Liver (tissue), 3 donors: ENCODE measurements around the gene COL10A1.
A peak's percentile ranks its signal among the peaks of the same experiment; 100 is the strongest.

Experiments used
- HNF4A ChIP-seq, 2 donors: conservative IDR thresholded peaks; 2 replicates each; pipeline ENCODE4 v1.6.1; 2016; ENCODE audit warnings: antibody characterized with exemption in 2 of 2, mild to moderate bottlenecking in 2 of 2
- JUND ChIP-seq, 2 donors: IDR thresholded peaks; 2 replicates each; pipeline ENCODE4 v1.6.1; 2016; ENCODE audit warnings: antibody characterized with exemption in 2 of 2
- RAD21 ChIP-seq, 2 donors: IDR thresholded peaks; 2 replicates each; pipeline ENCODE4 v1.6.1; 2016; ENCODE audit warnings: antibody characterized with exemption in 2 of 2, mild to moderate bottlenecking in 2 of 2
- TAF1 ChIP-seq: conservative IDR thresholded peaks from 2 replicates; pipeline ENCODE4 v1.6.1; 2016; ENCODE audit warnings: antibody characterized with exemption, mild to moderate bottlenecking
- YY1 ChIP-seq: IDR thresholded peaks from 2 replicates; pipeline ENCODE4 v1.6.1; 2016; ENCODE audit warnings: antibody characterized with exemption, mild to moderate bottlenecking
- TF ChIP-seq, protein P1 (sequence below): fragments of 150-350 bp; IDR thresholded peaks from 2 replicates; pipeline ENCODE4 v1.5.1; 2017; ENCODE audit warnings: improper control_type of control experiment, low read depth, low read length; ENCODE audit not compliant: missing input control
- TF ChIP-seq, protein P2 (sequence below): IDR thresholded peaks from 2 replicates; pipeline ENCODE4 v1.6.1; 2016; ENCODE audit warnings: antibody characterized with exemption
- TF ChIP-seq, protein P3 (sequence below): IDR thresholded peaks from 2 replicates; pipeline ENCODE4 v1.6.1; 2016; ENCODE audit warnings: antibody characterized with exemption
- TF ChIP-seq, protein P4 (sequence below): IDR thresholded peaks from 2 replicates; pipeline ENCODE4 v1.6.1; 2016; ENCODE audit warnings: antibody characterized with exemption
- donor health status: healthy.
- donor health status: healthy.

DNA sequence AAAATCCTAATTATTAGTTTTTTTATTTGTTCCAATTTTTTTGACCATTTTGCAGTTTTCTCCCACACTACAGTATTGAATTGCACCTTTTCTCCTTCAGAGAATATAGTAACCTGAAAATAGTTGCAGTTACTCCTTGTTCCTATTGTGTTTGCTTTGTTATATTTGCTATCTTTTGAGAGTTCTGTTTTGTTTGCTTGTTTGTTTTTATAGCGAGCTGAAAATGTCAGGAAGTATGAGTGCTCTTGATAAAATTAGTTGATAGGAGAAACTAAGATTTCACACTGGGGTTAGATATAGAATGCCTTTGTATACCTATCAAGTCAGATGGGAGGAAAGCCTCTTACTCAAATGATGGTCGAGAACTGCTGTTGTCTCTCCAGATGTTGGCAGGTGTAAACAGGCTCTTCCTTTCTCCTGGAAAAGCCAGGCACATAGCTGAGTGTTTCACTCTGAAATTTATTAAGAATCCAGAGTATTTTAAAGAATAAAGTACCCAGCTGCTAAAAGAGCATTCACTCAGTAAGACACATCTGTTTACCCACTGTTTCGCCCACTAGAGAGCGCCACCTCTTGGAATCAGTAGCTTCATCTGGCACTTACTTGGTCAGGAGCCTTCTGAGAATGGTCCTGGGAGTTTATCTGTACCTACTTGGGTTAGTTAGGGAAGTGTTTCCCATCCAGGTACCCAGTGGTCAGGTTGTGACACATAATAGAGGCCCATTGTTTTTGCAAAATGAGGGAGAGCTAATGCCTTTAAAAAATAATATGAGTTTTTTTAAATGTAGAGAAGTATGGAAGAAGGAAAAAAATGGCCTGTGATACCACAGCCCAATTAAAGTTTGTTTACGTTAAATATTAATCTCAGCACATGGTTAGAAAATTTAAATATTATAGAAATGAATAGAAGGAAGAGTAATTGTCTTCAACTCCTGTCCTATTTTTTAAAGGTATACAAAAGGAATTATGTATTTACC, 14.1 kb downstream of the COL10A1 start:
- TF ChIP-seq, protein P1, sequence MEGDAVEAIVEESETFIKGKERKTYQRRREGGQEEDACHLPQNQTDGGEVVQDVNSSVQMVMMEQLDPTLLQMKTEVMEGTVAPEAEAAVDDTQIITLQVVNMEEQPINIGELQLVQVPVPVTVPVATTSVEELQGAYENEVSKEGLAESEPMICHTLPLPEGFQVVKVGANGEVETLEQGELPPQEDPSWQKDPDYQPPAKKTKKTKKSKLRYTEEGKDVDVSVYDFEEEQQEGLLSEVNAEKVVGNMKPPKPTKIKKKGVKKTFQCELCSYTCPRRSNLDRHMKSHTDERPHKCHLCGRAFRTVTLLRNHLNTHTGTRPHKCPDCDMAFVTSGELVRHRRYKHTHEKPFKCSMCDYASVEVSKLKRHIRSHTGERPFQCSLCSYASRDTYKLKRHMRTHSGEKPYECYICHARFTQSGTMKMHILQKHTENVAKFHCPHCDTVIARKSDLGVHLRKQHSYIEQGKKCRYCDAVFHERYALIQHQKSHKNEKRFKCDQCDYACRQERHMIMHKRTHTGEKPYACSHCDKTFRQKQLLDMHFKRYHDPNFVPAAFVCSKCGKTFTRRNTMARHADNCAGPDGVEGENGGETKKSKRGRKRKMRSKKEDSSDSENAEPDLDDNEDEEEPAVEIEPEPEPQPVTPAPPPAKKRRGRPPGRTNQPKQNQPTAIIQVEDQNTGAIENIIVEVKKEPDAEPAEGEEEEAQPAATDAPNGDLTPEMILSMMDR, result peak; percentile 11
- TF ChIP-seq YY1, result no peak
- TF ChIP-seq TAF1, result no peak
- TF ChIP-seq, protein P2, sequence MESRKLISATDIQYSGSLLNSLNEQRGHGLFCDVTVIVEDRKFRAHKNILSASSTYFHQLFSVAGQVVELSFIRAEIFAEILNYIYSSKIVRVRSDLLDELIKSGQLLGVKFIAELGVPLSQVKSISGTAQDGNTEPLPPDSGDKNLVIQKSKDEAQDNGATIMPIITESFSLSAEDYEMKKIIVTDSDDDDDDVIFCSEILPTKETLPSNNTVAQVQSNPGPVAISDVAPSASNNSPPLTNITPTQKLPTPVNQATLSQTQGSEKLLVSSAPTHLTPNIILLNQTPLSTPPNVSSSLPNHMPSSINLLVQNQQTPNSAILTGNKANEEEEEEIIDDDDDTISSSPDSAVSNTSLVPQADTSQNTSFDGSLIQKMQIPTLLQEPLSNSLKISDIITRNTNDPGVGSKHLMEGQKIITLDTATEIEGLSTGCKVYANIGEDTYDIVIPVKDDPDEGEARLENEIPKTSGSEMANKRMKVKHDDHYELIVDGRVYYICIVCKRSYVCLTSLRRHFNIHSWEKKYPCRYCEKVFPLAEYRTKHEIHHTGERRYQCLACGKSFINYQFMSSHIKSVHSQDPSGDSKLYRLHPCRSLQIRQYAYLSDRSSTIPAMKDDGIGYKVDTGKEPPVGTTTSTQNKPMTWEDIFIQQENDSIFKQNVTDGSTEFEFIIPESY, result no peak
- TF ChIP-seq, protein P3, sequence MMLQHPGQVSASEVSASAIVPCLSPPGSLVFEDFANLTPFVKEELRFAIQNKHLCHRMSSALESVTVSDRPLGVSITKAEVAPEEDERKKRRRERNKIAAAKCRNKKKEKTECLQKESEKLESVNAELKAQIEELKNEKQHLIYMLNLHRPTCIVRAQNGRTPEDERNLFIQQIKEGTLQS, result no peak
- peak; percentile 17 to 58 for TF ChIP-seq RAD21 (IDR thresholded peaks at IDR 0.05)
- no peak for TF ChIP-seq HNF4A (conservative IDR thresholded peaks at IDR 0.05)
- TF ChIP-seq, protein P4, sequence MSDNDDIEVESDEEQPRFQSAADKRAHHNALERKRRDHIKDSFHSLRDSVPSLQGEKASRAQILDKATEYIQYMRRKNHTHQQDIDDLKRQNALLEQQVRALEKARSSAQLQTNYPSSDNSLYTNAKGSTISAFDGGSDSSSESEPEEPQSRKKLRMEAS, result no peak
- TF ChIP-seq JUND (IDR thresholded peaks at IDR 0.05), result no peak
